PFSK-1 (cell line): ENCODE measurements around the gene SLC25A25.
A peak's percentile ranks its signal among the peaks of the same experiment; 100 is the strongest.

Source experiments
- FOXP2 ChIP-seq: optimal IDR thresholded peaks from 2 replicates; pipeline ENCODE3; 2011; ENCODE audit warnings: borderline replicate concordance, control low read depth, inconsistent platforms; ENCODE audit not compliant: insufficient read depth; ENCODE audit errors: extremely low read length, extremely low read depth
- POLR2AphosphoS5 ChIP-seq: IDR thresholded peaks from 2 replicates; pipeline ENCODE4 v1.6.1; 2012; ENCODE audit warnings: low read depth, mild to moderate bottlenecking, control low read depth, low read length, moderate library complexity
- REST ChIP-seq, 2 experiments: IDR thresholded peaks; 2 replicates each; pipeline versions ENCODE4 v1.6.1 to v1.8.0; 2011 to 2012; ENCODE audit warnings: low read depth in 2 of 2, low read length in 2 of 2, control low read depth in 1 of 2, inconsistent platforms in 1 of 2, mild to moderate bottlenecking in 1 of 2, moderate library complexity in 1 of 2; ENCODE audit not compliant: insufficient read depth in 1 of 2
- SIN3A ChIP-seq: IDR thresholded peaks from 2 replicates; pipeline ENCODE4 v1.6.1; 2012; ENCODE audit warnings: mild to moderate bottlenecking, low read length, moderate library complexity, borderline replicate concordance; ENCODE audit not compliant: insufficient read depth
- TAF1 ChIP-seq: IDR thresholded peaks from 2 replicates; pipeline ENCODE4 v1.6.1; 2012; ENCODE audit warnings: low read length, control low read depth, borderline replicate concordance; ENCODE audit not compliant: insufficient read depth

SLC25A25 gene

GRCh38 chr9:128096616-128097536, 28.8 kb downstream of the SLC25A25 start:
- no peak for TF ChIP-seq TAF1
- TF ChIP-seq REST (IDR thresholded peaks at IDR 0.05; ENCODE audit: insufficient read depth in 1 of 2, low read depth in 2 of 2, low read length in 2 of 2): no peak
- TF ChIP-seq POLR2AphosphoS5: no peak
- TF ChIP-seq SIN3A: no peak
- TF ChIP-seq FOXP2: no peak

- no peak for TF ChIP-seq TAF1
- no peak for TF ChIP-seq SIN3A
- no peak for TF ChIP-seq REST (IDR thresholded peaks at IDR 0.05; ENCODE audit: insufficient read depth in 1 of 2, low read depth in 2 of 2, low read length in 2 of 2)
- no peak for TF ChIP-seq POLR2AphosphoS5
Measured at GRCh38 chr9:128097543-128098296, 29.7 kb downstream of the SLC25A25 start.

GRCh38 chr9:128098297-128099230, 30.5 kb downstream of the SLC25A25 start:
- TF ChIP-seq TAF1: peak; percentile 88; the same call in 1 of the 2 replicates
- no peak for TF ChIP-seq REST (IDR thresholded peaks at IDR 0.05; ENCODE audit: insufficient read depth in 1 of 2, low read depth in 2 of 2, low read length in 2 of 2)
- TF ChIP-seq SIN3A: 0 out of 2 replicates have a peak, but pooled peaks have one; percentile 50
- no peak for TF ChIP-seq FOXP2
- peak; percentile 91 for TF ChIP-seq POLR2AphosphoS5

GRCh38 chr9:128099231-128099931, 31.3 kb downstream of the SLC25A25 start:
- no peak for TF ChIP-seq POLR2AphosphoS5
- no peak for TF ChIP-seq FOXP2
- no peak for TF ChIP-seq REST (IDR thresholded peaks at IDR 0.05; ENCODE audit: insufficient read depth in 1 of 2, low read depth in 2 of 2, low read length in 2 of 2)
- no peak for TF ChIP-seq TAF1
- no peak for TF ChIP-seq SIN3A
